NCI-H446 (cell line): Measurements from ENCODE around the gene ZNF669.
A peak's percentile ranks its signal among the peaks of the same experiment; 100 is the strongest.

Experiments used
- DNase-seq, 2 experiments: peaks; one replicate each; lab custom pipeline; 2025; lab: John Stamatoyannopoulos, UW

The ZNF669 gene

GRCh38 chr1:247111259-247111699 is 7.1 kb upstream of the ZNF669 start:
- DNase-seq, result no peak

- no peak for DNase-seq
Observed at GRCh38 chr1:247110627-247111258, 6.6 kb upstream of the ZNF669 start.

DNA sequence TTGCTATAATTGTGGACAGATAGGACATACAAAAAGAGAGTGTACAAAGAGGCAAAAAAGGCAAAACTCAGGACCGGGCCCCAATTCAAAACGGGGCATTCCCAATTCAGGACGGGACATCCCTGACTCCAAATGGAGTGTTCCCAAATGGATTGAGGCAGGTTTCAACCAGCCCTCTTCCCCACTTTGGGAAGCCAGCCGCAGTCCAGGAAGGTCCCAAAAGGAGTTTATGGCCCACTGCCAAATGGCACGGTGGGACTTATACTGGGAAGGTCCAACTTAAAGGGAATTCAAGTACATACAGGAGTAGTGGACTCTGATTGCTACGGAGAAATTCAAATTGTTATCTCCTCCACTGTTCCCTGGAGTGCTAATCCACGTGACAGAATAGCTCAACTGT is 3.5 kb upstream of the ZNF669 start:
- no peak for DNase-seq

GRCh38 chr1:247105966-247106365 is 1.8 kb upstream of the ZNF669 start:
- DNase-seq, result no peak

DNA sequence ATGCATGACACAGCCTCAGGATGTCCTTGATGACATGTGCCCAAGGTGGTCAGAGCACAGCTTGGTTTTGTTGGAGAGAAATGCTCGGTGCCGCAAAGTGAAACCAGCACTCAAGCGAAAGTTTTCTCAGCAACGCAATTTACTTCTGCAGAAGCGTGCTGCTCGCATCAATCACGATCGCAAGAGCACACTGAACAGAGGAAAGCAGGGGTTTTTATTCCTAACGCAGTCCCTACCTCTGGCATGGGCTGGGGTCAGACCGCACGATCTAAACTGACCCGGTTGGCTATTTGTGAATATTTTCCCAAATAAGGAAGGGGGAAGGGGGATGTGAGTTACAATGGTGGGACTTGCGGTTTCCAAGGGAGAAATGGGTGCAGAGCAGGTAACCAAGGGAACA is 809 bp upstream of the ZNF669 start:
- DNase-seq, result no peak

GRCh38 chr1:247102381-247102780 is 1.8 kb downstream of the ZNF669 start:
- DNase-seq, result no peak

GRCh38 chr1:247100676-247101279 is 3.4 kb downstream of the ZNF669 start:
- no peak for DNase-seq

DNA sequence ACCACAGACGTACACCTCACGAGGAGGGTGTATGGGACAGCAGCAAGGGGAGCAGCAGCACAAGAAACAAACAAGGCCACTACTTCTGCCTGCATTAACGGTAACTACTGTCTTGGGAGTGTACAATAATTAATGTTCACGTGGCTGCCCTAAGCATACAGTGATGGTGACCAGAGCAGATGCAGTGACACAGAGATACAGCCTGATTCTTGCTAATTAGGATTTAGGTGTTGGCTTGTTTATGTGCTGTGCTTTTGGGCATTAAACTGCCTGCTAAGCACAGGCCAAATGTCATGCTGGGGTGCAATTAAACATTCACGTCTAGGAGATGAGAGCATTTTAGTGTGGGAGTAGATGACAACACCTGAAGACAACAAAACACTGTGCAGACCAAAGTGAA is 7.2 kb downstream of the ZNF669 start:
- no peak for DNase-seq

DNA sequence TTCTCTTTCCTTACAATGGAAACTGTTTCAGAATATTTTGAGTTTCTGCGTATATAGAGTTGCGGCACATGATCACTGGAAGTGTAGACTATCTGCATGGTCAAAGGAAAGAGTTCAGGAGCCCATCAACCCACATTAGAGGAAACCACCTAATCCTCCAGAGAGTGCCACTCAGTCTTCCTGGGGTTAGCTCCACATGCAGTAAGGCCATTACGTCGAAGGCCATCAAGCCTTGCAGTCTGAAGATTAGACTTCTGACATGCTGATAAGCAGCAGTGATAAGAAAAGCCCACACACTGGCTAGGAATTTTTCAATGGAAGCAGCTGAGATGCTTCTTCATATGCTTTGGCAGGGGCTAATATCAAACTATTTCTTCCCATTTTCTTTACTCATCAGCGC is 7.6 kb downstream of the ZNF669 start:
- no peak for DNase-seq

DNA sequence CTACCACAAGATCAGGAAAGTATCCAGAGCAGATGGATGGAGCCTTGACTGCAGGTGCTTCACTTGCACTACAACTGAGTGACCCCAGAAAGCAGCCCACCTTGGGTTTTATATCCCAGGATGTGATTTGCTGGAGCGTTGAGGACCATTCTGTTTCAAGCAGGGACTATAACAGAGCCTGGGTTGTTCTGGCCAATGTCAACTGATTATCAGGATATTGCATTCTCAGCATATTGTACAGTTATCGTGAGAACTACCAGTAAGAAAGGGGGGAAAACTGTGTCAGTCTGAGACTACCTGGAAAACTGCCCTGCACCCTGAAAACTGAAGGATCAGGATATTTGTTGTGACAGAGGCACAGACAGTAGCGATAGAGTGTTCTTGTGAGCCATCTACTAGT is 8.0 kb downstream of the ZNF669 start:
- DNase-seq, result no peak

DNA sequence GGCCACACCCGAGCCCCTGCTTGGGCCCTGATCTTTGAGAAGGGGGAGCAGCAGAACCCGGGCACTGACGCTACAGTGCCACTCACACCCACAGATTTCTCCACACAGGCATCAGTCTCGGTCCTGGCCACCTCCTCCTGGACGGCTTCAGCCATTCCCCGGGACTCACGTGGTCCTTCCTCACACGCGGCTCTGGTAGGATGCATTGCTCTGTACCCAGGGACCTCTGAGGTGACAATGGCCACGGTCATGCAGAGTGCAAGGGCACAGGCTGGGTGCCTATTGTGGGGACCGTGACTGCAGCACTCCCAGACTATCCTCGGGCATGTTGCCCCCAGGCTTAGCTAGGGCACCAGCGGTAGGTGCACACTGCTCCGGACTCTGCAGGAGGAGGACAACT is 13.7 kb downstream of the ZNF669 start:
- DNase-seq, result no peak

GRCh38 chr1:247089616-247090375 is 14.4 kb downstream of the ZNF669 start:
- DNase-seq, result no peak

DNA sequence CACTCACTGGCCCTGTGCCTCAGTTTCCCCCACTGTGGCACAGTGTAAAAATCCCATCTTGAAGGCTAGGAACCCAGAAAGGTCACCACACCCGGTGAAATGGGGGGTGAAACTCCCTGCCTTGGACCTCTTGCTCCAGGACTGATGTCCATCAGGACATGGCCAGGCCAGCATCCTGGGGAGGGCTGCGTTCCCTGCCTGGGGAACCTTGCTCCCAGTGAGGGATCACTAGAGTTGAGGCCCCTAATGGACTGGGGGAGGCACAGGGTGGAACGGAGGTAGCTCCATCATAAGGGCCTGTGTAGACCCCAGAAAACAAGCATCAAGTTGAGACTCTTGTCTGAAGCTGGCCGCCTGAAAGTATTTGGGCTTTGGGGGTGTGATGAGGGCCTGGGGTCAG is 15.2 kb downstream of the ZNF669 start:
- no peak for DNase-seq

GRCh38 chr1:247087256-247087655 is 16.9 kb downstream of the ZNF669 start:
- DNase-seq, result no peak

DNA sequence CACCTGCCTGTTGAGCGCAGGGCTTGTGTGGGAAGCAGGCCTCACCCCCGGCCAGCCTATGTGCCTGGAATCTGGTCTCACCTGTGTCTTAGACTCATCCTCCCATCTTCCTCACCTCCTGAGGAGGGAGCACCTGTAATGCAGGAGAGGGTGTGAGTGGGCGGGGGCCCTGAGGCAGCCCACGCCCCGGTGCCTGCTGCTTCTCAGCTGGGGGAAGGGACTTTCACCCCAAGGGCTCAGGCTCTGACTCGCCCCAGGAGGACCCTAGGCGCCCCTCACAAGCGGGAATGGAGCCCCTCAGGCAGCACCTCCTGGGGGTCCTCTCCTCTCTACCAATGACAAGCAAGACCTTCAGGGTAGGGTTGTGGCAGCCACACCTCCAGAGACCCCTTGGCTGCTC is 18.8 kb downstream of the ZNF669 start:
- no peak for DNase-seq

- no peak for DNase-seq
Observed at GRCh38 chr1:247084771-247085170, 19.4 kb downstream of the ZNF669 start.

DNA sequence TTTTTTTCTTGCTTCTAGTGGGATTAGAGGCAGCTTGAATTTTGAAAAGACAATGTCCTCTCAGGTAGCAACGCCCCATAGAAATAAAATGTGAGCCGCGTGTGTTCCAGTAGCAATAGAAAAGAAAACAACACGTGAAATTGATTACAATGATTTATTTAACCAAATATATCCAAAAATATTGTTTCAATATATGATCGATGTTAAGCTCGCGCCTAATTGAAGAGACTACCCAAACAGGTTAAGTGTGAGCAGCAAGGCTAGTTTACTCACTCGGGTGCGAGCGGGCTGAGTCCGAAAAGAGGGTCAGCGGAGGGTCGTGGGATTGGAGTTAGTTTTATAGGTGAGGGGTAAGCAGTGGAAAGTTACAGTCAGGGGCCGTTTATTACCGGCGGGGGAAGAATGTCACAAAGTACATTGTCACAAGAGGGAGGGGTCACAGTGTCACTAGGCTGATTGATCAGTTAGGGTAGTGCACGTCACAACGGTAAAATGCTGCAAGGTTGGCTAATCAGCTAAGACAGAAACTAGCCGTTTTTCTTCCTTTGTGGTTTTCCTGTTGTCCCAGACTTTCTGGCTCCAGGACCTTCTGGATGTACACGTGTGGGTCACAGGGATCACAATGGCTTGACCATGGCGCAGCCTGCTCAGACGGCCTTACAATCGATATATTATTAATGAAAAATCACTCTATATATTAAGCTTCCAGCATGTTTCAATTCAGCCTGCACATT is 24.8 kb downstream of the ZNF669 start:
- DNase-seq, result no peak

GRCh38 chr1:247078258-247079140 is 25.7 kb downstream of the ZNF669 start, which contains the start of gene ZNF670:
Gene ZNF670, minus strand, starts transcription at chr1:247078811. Its CDS starts 215 bp downstream, at chr1:247078596.
- DNase-seq, result peak; percentile 92 to 95

DNA sequence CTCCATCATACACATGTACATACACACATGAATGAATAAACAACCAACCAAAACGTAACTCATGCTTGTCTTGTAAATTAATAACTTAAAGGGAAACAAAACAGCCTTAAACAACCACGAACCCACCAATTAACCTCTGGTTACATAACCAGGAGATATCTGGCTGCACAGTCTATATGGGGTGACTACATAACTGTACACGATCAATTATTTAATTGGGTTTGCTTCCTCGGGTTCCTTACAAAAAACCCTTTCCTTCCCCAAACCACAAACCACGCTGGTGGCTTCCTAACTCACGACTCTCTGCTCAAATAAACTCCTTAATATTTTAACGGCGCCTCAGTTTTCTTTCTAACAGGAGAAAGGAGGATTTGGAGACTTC is 26.3 kb downstream of the ZNF669 start:
- no peak for DNase-seq

GRCh38 chr1:247077213-247077612 is 26.9 kb downstream of the ZNF669 start:
- no peak for DNase-seq

DNA sequence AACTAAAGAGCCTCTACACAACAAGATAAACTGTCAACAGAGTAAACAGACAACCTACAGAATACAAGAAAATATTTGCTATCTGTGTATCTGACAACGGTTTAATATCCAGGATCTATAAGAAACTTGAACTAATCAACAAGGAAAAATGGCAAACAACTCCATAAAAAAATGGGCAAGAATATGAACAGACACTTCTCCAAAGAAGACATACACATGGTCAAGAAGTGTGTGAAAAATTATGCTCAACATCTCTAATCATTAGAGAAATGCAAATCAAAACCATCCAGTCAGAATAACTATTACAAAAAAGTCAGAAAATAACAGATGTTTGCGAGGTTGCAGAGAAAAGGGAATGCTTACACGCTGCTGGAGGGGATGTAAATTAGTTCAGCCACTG is 33.5 kb downstream of the ZNF669 start:
- no peak for DNase-seq

GRCh38 chr1:247064304-247064703 is 39.9 kb downstream of the ZNF669 start:
- DNase-seq, result no peak
